ENCODE measurements around the gene FBXO21. TPM values are rescaled to one million over a fixed set of nuclear protein-coding genes. Genes with fewer than 3 reads are reported as not detected.
A peak's percentile ranks its signal among the peaks of the same experiment; 100 is the strongest.

The FBXO21 gene
- total and polyA plus RNA-seq, 4 donors = 9.7 to 111 (median 29.4) TPM

GRCh38 chr12:117120787-117121186, 69.5 kb downstream of the FBXO21 start:
- TF ChIP-seq CTCF (IDR thresholded peaks at IDR 0.05; ENCODE audit: control extremely low read depth, extremely low read depth) = no peak
- DNase-seq (no peak), ATAC-seq (ENCODE audit: insufficient read depth, low FRiP score) (no peak)
- Histone ChIP-seq H3K36me3 (ENCODE audit: control insufficient read depth in 4 of 4, insufficient read depth in 4 of 4, low read length in 4 of 4) (no peaks in the 10 kb centered on the region), H3K9ac (ENCODE audit: insufficient read depth in 1 of 2, low read length in 2 of 2) (no peak overlapping the region), H3K4me3 (no peak overlapping the region), H3K27me3 (ENCODE audit: control insufficient read depth in 3 of 3, insufficient read depth in 3 of 3, low read length in 2 of 3) (peaks cover 0 to 2% (median 0%) of the 10 kb centered on the region in 3 donors), H3K9me3 (ENCODE audit: control insufficient read depth in 4 of 4, insufficient read depth in 3 of 4, low read length in 3 of 4) (peaks cover 0 to 1% (median 0%) of the 10 kb centered on the region in 4 donors), H3K27ac (ENCODE audit: low read depth in 1 of 2, low read length in 1 of 2) (no peak overlapping the region), H3K4me1 (ENCODE audit: control insufficient read depth in 5 of 5, insufficient read depth in 5 of 5, low read length in 5 of 5) (peaks cover 0 to 10% (median 5%) of the 10 kb centered on the region in 5 donors)
- WGBS, 2 donors = 48 to 64% methylated on average over 9 of the region's 9 CpGs

DNA sequence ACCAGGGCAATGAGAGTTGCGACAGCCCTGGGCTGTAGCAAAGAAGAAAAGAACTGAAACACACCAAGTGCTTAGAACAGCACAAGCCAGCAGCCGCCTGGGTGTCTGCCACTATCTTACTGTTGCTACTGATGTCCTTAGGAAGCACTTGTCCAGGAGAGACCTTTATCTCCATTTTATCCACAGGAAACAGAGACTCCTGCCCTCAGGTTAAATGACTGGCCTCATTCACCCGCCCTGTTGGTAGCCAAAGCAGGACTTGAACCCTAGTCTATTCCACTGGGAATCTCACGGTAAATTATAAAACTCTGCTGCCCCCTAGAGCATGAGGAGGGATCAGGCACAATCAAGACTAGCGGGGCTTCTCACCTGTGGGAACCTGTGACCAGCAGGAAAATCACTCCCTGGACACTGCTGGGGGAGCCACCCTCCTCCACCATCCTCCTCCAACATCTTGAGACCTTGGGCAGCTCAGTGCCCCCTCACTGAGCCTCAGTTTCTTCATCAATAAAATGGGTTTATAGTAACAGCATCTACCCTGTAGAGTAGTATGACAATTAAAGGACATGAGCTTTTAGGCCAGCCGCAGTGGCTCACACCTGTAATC, 70.6 kb downstream of the FBXO21 start:
- no peak overlapping the region for H3K4me3 ChIP-seq
- H3K4me1 ChIP-seq (ENCODE audit: control insufficient read depth in 5 of 5, insufficient read depth in 5 of 5, low read length in 5 of 5) = peaks cover 0 to 10% (median 5%) of the 10 kb centered on the region in 5 donors
- no peaks in the 10 kb centered on the region for H3K9me3 ChIP-seq (ENCODE audit: control insufficient read depth in 4 of 4, insufficient read depth in 3 of 4, low read length in 3 of 4)
- peak; percentile 40 for TF ChIP-seq CTCF (IDR thresholded peaks at IDR 0.05; ENCODE audit: control extremely low read depth, extremely low read depth)
- no peaks in the 10 kb centered on the region for H3K36me3 ChIP-seq (ENCODE audit: control insufficient read depth in 4 of 4, insufficient read depth in 4 of 4, low read length in 4 of 4)
- no peak overlapping the region for H3K9ac ChIP-seq (ENCODE audit: insufficient read depth in 1 of 2, low read length in 2 of 2)
- H3K27ac ChIP-seq (ENCODE audit: low read depth in 1 of 2, low read length in 1 of 2) = no peak overlapping the region
- DNase-seq (no peak), ATAC-seq (ENCODE audit: insufficient read depth, low FRiP score) (peak; percentile 58)
- WGBS, 2 donors = 60 to 63% methylated on average over 6 of the region's 6 CpGs
- H3K27me3 ChIP-seq (ENCODE audit: control insufficient read depth in 3 of 3, insufficient read depth in 3 of 3, low read length in 2 of 3) = no peaks in the 10 kb centered on the region

GRCh38 chr12:117118838-117119591, 71.3 kb downstream of the FBXO21 start:
- ATAC-seq (ENCODE audit: insufficient read depth, low FRiP score) (no peak), DNase-seq (peak in 1 of 3 donors; percentile 48)
- peaks cover 0 to 10% (median 5%) of the 10 kb centered on the region in 5 donors for H3K4me1 ChIP-seq (ENCODE audit: control insufficient read depth in 5 of 5, insufficient read depth in 5 of 5, low read length in 5 of 5)
- no peaks in the 10 kb centered on the region for H3K36me3 ChIP-seq (ENCODE audit: control insufficient read depth in 4 of 4, insufficient read depth in 4 of 4, low read length in 4 of 4)
- H3K27me3 ChIP-seq (ENCODE audit: control insufficient read depth in 3 of 3, insufficient read depth in 3 of 3, low read length in 2 of 3) = no peaks in the 10 kb centered on the region
- no peak overlapping the region for H3K27ac ChIP-seq (ENCODE audit: low read depth in 1 of 2, low read length in 1 of 2)
- H3K4me3 ChIP-seq = no peak overlapping the region
- 74 to 80% methylated on average over 18 of the region's 18 CpGs for WGBS, 2 donors
- no peaks in the 10 kb centered on the region for H3K9me3 ChIP-seq (ENCODE audit: control insufficient read depth in 4 of 4, insufficient read depth in 3 of 4, low read length in 3 of 4)
- no peak for TF ChIP-seq CTCF (IDR thresholded peaks at IDR 0.05; ENCODE audit: control extremely low read depth, extremely low read depth)
- H3K9ac ChIP-seq (ENCODE audit: insufficient read depth in 1 of 2, low read length in 2 of 2) = no peak overlapping the region

All from lung (tissue), 12 donors.